PC-9 (cell line): ENCODE measurements around the gene SPG11.

ENCODE experiments used
- EZH2 ChIP-seq: fragments of 200-600 bp; sonication (generic); IDR thresholded peaks from 2 replicates; pipeline ENCODE4 v1.8.0; 2017; ENCODE audit warnings: antibody characterized with exemption, low read depth
- TF ChIP-seq, protein P1 (sequence below): fragments of 200-600 bp; sonication (generic); conservative IDR thresholded peaks from 2 replicates; pipeline ENCODE4 v1.6.1; 2017; ENCODE audit warnings: mixed run types, antibody characterized with exemption, mild to moderate bottlenecking, moderate library complexity

DNA sequence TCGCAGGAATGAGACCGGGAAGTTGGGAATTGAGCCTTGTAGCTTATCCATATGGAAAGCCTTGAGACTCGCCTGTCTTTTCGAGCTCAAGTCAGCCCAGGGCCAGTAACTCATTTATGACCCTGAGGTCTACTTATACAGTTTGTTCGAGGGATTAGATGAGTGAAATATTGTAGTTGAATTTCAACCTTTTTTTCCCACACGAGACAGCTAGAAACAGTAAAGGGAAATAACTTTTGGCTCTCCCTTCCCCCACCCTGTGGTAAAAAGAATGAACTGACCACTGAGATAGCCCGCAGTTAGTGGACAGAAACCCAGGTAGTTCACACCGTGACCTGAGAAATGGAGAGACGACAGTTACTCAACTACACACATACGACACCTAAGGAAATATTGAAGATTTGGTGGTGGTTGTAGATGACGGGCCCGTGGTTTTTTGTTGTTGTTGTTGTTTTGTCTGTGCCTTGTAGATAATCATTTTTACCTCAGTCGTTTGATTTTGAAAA, 125.7 kb downstream of the SPG11 start:
- TF ChIP-seq, protein P1, sequence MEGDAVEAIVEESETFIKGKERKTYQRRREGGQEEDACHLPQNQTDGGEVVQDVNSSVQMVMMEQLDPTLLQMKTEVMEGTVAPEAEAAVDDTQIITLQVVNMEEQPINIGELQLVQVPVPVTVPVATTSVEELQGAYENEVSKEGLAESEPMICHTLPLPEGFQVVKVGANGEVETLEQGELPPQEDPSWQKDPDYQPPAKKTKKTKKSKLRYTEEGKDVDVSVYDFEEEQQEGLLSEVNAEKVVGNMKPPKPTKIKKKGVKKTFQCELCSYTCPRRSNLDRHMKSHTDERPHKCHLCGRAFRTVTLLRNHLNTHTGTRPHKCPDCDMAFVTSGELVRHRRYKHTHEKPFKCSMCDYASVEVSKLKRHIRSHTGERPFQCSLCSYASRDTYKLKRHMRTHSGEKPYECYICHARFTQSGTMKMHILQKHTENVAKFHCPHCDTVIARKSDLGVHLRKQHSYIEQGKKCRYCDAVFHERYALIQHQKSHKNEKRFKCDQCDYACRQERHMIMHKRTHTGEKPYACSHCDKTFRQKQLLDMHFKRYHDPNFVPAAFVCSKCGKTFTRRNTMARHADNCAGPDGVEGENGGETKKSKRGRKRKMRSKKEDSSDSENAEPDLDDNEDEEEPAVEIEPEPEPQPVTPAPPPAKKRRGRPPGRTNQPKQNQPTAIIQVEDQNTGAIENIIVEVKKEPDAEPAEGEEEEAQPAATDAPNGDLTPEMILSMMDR = no peak
- no peak for TF ChIP-seq EZH2
